HG03045 (cell line): ENCODE measurements around the gene CCDC90B.
"Not testable (repeated sequence)": the region's sequence is repeated elsewhere in the genome, so short reads cannot be mapped to it uniquely, and the experiment has no call there.

Source experiments
- ATAC-seq: cut with Tn5 transposase; IDR thresholded peaks from one replicate; pipeline ENCODE4 v1.9.1; 2021; ENCODE audit warnings: mild to moderate bottlenecking, moderate library complexity; ENCODE audit not compliant: unreplicated experiment

Gene CCDC90B

GRCh38 chr11:83292709-83293456 is 6.7 kb upstream of the CCDC90B start:
- peak; percentile 66 for ATAC-seq

- no peak for ATAC-seq
Observed at GRCh38 chr11:83287631-83288030, 1.5 kb upstream of the CCDC90B start.

- peak; percentile 42 for ATAC-seq
Observed at GRCh38 chr11:83285151-83285770, 906 bp downstream of the CCDC90B start.

- no peak for ATAC-seq
Observed at GRCh38 chr11:83284501-83285150, 1.5 kb downstream of the CCDC90B start.

GRCh38 chr11:83282084-83282716 is 4.0 kb downstream of the CCDC90B start:
- ATAC-seq = no peak

- no peak for ATAC-seq
Observed at GRCh38 chr11:83280256-83280655, 5.9 kb downstream of the CCDC90B start.

GRCh38 chr11:83278351-83278750 is 7.8 kb downstream of the CCDC90B start:
- ATAC-seq = no peak

GRCh38 chr11:83275888-83276641 is 10.1 kb downstream of the CCDC90B start:
- ATAC-seq = no peak

GRCh38 chr11:83272627-83273026 is 13.5 kb downstream of the CCDC90B start:
- ATAC-seq = no peak

- ATAC-seq = not testable (repeated sequence)
Observed at GRCh38 chr11:83271734-83272133, 14.4 kb downstream of the CCDC90B start.

- not testable (repeated sequence) for ATAC-seq
Observed at GRCh38 chr11:83269080-83269479, 17.1 kb downstream of the CCDC90B start.

- ATAC-seq = no peak
Observed at GRCh38 chr11:83265331-83265730, 20.8 kb downstream of the CCDC90B start.

- ATAC-seq = no peak
Observed at GRCh38 chr11:83259559-83259958, 26.6 kb downstream of the CCDC90B start.

- no peak for ATAC-seq
Observed at GRCh38 chr11:83257761-83258168, 28.4 kb downstream of the CCDC90B start.

- ATAC-seq = no peak
Observed at GRCh38 chr11:83256602-83257340, 29.4 kb downstream of the CCDC90B start.

- no peak for ATAC-seq
Observed at GRCh38 chr11:83255366-83255765, 30.8 kb downstream of the CCDC90B start.

- ATAC-seq = no peak
Observed at GRCh38 chr11:83252941-83253340, 33.2 kb downstream of the CCDC90B start.

GRCh38 chr11:83252266-83252665 is 33.9 kb downstream of the CCDC90B start:
- no peak for ATAC-seq

GRCh38 chr11:83249972-83250593 is 36.1 kb downstream of the CCDC90B start:
- ATAC-seq = no peak

GRCh38 chr11:83249445-83249844 is 36.7 kb downstream of the CCDC90B start:
- no peak for ATAC-seq
